ENCODE results near the gene HIVEP1. TPM values are rescaled to one million over a fixed set of nuclear protein-coding genes. Genes with fewer than 3 reads are reported as not detected.

Gene HIVEP1
- total RNA-seq, 1 experiment from 2014 or later = 16.7 TPM

- no TSS peak for BruUV-seq (replicated peaks)
- CTCF ChIA-PET = interaction anchor here (0.6 kb wide), 1 partner anchor 362 kb away, joined by 5 read pairs; no protein-coding TSS in a partner anchor
- no peak for TF ChIP-seq TCF7L2 (IDR thresholded peaks at IDR 0.05; ENCODE audit: low read depth, low read length)
- no peak for TF ChIP-seq CTCF (IDR thresholded peaks at IDR 0.05)
- no peak for TF ChIP-seq SIN3A (IDR thresholded peaks at IDR 0.05; ENCODE audit: borderline replicate concordance, insufficient read depth, low read depth, low read length)
- no peak for TF ChIP-seq REST (IDR thresholded peaks at IDR 0.05; ENCODE audit: insufficient read depth in 1 of 2, low read depth in 2 of 2, low read length in 1 of 2)
- TF ChIP-seq POLR2AphosphoS5 (IDR thresholded peaks at IDR 0.05; ENCODE audit: low read depth, low read length) = no peak
- H3K36me3 ChIP-seq (ENCODE audit: control insufficient read depth, insufficient read depth, low read length) = peaks cover 2% of the 10 kb centered on the region; the same call in 1 of the 2 replicates
- POLR2A ChIA-PET = no interaction called here
- H3K4me3 ChIP-seq (ENCODE audit: low read depth in 2 of 2, low read length in 2 of 2) = no peak overlapping the region
- no peaks in the 10 kb centered on the region for H3K27me3 ChIP-seq (ENCODE audit: control insufficient read depth, insufficient read depth, low read length)
- ATAC-seq (no peak), DNase-seq (ENCODE audit: low read depth, low spot score) (no peak)
- H3K9me3 ChIP-seq (ENCODE audit: control insufficient read depth, insufficient read depth, low read depth, low read length) = peaks cover 3% of the 10 kb centered on the region; the same call in 1 of the 2 replicates
- in situ Hi-C loops (cut with HindIII; ENCODE audit: low pct_unique_long_range_greater_than_20kb, low sequenced_read_pairs) = no loop called here
- no peak overlapping the region for H3K27ac ChIP-seq (ENCODE audit: low read length)
- intact Hi-C loops (cut with micrococcal nuclease; ENCODE audit: unreplicated experiment) = loop anchor here (10.0 kb wide), 1 partner anchor 363 kb away; no protein-coding TSS in a partner anchor
- peaks cover 18% of the 10 kb centered on the region for H3K4me1 ChIP-seq (ENCODE audit: control insufficient read depth, insufficient read depth, low read length)
These were observed 5.8 kb downstream of the HIVEP1 start for GRCh38 chr6:12017876-12018401.

- in situ Hi-C loops (cut with HindIII; ENCODE audit: low pct_unique_long_range_greater_than_20kb, low sequenced_read_pairs) = no loop called here
These were observed 8.2 kb downstream of the HIVEP1 start for GRCh38 chr6:12020187-12020791.

More at GRCh38 chr6:12020187-12020791, 8.2 kb downstream of the HIVEP1 start:
- ATAC-seq = no peak
- no TSS peak for BruUV-seq (replicated peaks)
- intact Hi-C loops (cut with micrococcal nuclease; ENCODE audit: unreplicated experiment) = no loop called here
- no peak overlapping the region for H3K4me3 ChIP-seq (ENCODE audit: low read depth in 2 of 2, low read length in 2 of 2)
- CTCF ChIA-PET = no interaction called here
- H3K9me3 ChIP-seq (ENCODE audit: control insufficient read depth, insufficient read depth, low read depth, low read length) = no peaks in the 10 kb centered on the region
- no peaks in the 10 kb centered on the region for H3K27me3 ChIP-seq (ENCODE audit: control insufficient read depth, insufficient read depth, low read length)
- H3K27ac ChIP-seq (ENCODE audit: low read length) = no peak overlapping the region
- TF ChIP-seq POLR2AphosphoS5 (IDR thresholded peaks at IDR 0.05; ENCODE audit: low read depth, low read length) = no peak
- no peak for TF ChIP-seq TCF7L2 (IDR thresholded peaks at IDR 0.05; ENCODE audit: low read depth, low read length)
- TF ChIP-seq CTCF (IDR thresholded peaks at IDR 0.05) = no peak
- TF ChIP-seq REST (IDR thresholded peaks at IDR 0.05; ENCODE audit: insufficient read depth in 1 of 2, low read depth in 2 of 2, low read length in 1 of 2) = no peak
- no peak for DNase-seq (ENCODE audit: low read depth, low spot score)
- peaks cover 2% of the 10 kb centered on the region; the same call in 1 of the 2 replicates for H3K36me3 ChIP-seq (ENCODE audit: control insufficient read depth, insufficient read depth, low read length)
- POLR2A ChIA-PET = interaction anchor here (0.5 kb wide), 1 partner anchor 11 kb away, joined by 5 read pairs; no protein-coding TSS in a partner anchor
- no peaks in the 10 kb centered on the region for H3K4me1 ChIP-seq (ENCODE audit: control insufficient read depth, insufficient read depth, low read length)

Measured in Panc1 (cell line).